ENCODE results near the gene RELL1.

Gene RELL1

DNA sequence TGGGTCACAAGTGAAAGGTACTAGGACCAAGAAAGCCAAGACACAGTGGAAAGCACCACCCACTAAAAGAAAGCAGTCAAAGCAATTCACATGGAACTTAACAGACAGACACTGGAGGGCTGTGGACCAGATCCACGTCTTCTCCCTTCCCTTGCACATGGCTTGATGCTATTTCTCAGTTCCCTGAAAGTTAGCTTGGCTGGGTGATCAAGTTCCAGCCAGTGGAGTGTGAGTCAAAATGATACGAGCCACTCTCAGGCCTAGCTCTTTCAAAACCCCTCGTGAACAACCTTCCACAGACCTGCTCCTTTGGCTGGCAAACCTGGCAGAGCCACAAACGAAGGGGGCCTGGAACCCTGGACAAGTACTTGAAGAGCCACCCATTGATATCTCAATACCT lies 52.0 kb downstream of the RELL1 start:
- DNase-seq: no peak

- DNase-seq: no peak
Observed at GRCh38 chr4:37632836-37633235, 53.3 kb downstream of the RELL1 start.

DNA sequence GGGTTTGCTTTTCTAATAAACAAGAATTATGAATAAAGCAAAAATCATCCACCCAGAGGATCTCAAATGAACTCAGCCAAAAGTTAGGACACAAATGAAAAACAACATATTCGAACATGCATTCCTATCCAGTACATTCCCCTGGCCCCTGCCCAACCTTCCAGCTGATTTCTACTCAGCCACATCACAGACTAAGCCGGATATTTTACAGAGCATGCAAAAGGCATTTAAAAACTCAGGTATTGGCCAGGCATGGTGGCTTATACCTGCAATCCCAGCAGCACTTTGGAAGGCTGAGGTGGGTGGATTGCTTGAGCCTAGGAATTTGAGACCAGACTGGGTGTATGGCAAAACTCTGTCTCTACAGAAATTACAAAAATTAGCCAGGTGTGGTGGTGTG lies 54.6 kb downstream of the RELL1 start:
- no peak for DNase-seq

- DNase-seq: no peak
Observed at GRCh38 chr4:37629713-37630112, 56.5 kb downstream of the RELL1 start.

DNA sequence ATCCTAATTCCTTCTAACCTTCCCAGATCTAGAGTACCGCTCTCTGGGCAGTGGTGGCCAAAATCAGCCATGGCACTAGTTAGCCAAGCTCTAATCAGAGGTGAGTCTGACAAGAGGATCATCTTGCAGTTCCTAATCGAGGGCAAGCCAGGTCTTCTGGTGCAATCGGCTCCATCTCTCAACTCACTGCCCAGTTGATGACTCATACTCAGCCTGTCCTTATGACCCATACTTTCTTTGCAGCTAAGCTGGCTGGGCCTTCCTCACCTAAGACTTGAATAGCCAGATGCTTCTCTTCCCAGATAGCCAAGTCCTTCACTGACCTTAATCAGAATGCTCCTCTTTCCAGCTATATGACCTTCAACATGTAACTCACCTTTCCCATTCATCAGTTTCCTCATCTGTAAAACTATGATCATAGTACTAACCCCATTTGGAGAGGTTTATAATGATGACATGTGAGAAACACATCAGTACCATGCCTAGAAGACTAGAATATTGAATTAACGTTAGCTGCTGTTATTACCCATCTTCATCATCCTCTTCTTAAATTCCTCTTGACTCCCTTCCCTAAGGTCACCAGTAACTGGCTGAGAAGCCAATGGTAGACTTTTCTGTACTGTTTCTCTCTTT lies 57.1 kb downstream of the RELL1 start:
- DNase-seq: no peak

- no peak for DNase-seq
Observed at GRCh38 chr4:37627263-37627662, 58.9 kb downstream of the RELL1 start.

GRCh38 chr4:37625499-37625898 lies 60.7 kb downstream of the RELL1 start:
- DNase-seq: no peak

DNA sequence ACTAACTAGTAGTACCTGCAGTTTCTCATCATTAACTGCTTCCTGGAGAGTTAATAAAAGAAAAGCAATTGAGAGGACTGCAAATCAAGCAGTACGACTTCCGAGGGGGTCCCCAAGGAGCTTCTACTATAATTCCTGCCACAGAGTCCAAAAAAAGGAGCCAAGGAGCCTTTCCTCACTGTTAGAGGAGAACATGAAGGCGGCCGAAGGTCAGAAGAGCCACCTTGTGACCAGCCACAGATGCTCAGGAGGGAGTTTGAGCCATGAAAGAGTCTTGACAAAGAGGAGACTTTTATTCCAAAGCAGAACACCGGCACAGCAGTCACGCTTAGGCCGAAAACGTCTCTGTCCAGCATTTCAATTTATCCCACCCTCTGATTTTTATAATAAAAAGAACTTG lies 62.2 kb downstream of the RELL1 start:
- DNase-seq: no peak

DNA sequence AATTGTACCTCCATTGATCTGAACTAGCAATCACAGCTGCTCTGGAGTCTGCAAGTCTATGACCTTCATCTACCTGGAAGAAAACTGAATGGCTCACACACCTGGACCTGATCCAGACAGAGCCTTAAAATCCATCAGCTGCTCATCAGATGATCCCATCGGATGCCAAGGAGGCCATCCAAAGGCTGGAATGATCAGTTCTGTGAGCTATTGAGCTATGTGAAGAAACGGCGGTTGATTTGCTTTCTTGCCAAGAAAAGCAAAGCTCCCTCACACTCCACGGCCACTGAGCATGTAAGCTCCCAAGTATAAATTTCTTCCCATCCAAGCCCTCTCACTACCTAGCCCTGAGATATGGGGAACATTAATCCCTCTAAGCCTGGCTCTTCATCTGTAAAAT lies 63.1 kb downstream of the RELL1 start:
- no peak for DNase-seq

- DNase-seq: no peak
Observed at GRCh38 chr4:37620176-37620575, 66.0 kb downstream of the RELL1 start.

DNA sequence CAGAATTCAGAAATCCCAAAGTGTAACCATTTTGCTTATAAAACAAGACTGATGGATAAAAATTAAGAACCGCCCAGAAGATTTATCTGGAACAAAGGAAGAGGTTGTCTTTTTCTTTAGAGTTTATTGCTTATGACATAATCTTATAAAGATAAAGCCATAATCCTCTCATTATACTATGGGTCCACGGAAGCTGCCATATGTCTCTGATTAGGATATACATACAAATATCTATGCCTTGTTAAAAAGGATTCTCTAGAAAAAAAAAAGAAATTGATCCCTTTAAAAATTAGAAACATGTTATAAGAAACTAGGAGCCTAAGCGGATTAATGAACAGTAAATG lies 70.5 kb downstream of the RELL1 start:
- DNase-seq: no peak

- no peak for DNase-seq
Observed at GRCh38 chr4:37615059-37615719, 71.0 kb downstream of the RELL1 start.

DNA sequence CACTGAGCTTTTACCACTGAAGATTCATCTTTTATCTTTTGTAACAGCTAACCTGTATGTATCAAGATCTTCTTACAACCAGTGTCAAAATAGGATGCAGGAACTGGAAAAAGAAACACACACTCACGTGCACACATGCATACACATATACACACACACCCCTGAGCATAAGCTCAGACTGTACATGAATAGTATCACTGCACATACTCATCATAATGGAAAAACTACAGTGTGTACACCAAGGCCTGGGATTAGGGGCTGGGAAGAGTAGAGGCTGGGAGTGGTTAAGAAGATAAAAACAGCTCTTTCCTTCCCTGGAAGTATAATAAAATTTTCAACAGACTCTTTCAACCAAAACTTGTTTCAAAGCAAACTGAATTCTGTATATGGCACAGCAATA lies 73.4 kb downstream of the RELL1 start:
- DNase-seq: no peak

DNA sequence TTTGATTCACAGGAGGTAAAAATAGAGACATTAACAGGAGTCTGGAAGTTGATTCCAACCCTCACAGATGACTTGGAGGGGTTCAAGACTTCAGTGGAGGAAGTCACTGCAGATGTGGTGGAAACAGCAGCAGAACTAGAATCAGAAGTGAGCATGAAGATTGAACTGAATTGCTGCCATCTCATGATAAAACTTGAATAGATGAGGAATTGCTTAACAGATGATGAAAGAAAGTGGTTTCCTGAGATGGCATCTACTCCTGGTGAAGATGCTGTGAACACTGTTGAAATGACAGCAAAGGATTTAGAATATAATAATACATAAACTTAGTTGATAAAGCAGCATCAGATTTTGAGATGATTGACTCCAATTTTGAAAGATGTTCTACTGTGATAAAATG lies 76.5 kb downstream of the RELL1 start:
- peak in 1 of 5 experiments; percentile 15 for DNase-seq

GRCh38 chr4:37607018-37607417 lies 79.2 kb downstream of the RELL1 start:
- DNase-seq: no peak

DNA sequence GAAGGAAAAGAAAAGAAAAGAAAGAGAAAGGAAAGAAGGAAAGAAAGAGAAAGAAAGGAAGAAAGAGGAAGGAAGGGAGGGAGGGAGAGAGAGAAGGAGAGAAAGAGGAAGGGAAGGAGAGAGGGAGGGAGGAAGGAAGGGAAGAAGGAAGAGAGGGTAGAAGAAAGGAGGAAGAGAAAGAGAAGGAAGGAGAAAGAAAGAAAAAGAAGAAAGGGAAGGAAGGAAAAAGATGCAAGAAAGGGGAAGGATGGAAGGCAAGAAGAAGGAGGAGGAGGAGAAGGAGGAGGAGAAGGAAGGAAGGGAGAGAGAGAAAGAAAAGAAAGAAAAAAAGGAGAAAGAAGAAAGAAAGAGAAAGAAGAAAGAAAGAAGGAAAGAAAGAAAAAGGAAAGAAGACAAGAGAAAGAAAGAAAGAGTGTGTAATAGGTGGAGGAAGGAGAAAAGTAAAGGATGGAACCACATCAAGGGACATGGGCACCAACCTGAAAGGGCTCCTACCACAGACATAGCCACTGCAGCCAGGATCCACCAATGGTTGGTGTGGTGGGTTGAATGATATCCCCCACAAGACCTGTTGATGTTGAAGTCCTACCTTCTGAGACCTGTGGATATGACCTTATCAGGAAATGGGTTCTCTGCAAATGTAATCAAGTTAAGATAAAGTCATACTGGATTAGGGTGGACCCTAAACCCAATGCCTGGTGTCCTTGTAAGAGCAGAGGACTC lies 80.2 kb downstream of the RELL1 start:
- DNase-seq: no peak

DNA sequence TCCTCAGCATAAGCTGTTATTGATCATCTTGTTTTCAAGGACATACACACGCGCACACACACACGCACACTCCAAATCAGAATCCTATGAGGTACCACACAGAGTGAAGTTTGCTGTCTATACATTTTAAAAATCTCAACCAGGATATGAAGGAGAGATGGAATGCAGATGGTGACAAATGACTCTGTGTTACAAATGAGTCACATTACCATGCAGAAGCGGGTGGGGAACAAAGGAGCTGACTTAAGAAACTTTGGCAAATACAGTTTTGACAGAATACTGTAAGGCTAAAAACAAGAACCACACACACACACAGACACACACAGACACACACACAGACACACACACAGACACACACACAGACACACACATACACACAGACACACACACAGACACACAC lies 81.7 kb downstream of the RELL1 start:
- DNase-seq: peak in 1 of 5 experiments; percentile 22

DNA sequence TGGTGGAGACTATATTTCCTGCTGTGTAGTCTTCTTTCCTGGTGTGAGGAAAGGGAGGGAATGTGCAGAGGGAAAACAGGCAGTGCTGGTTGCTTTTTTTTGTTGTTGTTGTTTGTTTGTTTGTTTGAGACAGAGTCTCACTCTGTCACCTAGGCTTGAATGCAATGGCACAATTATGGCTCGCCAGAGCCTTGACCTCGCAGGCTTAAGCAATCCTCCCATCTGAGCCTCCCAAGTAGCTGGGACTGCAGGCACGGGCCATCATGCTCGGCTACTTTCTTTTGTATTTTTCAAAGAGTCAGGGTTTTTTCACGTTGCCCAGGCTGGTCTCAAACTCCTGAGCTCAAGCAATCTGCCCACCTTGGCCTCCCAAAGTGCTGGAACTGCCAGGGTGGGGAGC lies 82.5 kb downstream of the RELL1 start:
- no peak for DNase-seq

DNA sequence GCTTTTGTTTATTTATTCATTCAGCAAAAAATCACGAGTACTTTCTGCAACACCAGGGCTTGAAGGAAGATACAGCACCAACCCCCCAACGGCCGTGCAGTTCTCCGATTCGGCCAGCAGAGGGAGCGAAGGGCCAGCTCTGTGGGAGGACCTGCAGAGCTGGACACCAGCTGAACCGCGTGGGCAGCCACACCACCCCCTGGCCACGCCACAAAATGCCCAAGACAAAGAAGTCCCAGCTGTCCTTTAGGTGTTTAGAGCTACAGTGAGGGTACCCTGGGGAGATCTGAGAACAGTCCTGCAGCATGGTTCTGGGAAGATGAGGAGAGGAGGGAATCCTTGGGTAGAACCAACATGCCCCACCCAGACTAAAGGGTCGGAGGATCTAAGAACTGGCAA lies 83.1 kb downstream of the RELL1 start:
- peak; percentile 35 to 64 (median 53) for DNase-seq

DNA sequence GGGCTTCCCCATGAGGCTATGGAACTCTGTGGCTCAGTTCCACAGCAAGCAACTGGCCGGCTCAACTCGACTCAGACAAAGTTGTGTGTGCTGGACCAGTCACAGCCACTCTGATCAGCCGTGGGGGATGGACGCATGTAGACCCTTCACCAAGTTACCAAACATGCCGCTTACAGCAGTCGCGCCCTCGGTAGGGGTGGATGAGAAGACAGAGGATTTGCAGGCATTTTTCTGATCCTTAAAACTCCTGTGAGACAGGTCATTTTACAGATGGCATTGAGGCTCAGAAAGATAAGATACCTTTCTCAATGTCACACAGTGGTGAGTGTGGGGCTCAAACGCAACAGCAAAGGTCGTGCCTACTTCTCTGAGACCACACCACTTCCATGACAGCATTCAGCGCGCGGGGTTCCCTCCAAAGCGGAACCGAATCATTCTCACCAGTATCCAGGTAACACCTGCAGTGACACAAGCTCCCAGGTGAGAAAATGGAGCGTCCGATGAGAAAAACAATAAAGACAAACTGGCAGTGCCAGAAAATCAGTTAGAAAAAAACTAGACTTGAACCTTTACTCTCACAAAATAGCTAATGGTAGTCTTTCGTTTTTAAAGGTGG lies 83.6 kb downstream of the RELL1 start:
- no peak for DNase-seq

GRCh38 chr4:37601531-37601930 lies 84.6 kb downstream of the RELL1 start:
- peak in 1 of 5 experiments; percentile 18 for DNase-seq

DNA sequence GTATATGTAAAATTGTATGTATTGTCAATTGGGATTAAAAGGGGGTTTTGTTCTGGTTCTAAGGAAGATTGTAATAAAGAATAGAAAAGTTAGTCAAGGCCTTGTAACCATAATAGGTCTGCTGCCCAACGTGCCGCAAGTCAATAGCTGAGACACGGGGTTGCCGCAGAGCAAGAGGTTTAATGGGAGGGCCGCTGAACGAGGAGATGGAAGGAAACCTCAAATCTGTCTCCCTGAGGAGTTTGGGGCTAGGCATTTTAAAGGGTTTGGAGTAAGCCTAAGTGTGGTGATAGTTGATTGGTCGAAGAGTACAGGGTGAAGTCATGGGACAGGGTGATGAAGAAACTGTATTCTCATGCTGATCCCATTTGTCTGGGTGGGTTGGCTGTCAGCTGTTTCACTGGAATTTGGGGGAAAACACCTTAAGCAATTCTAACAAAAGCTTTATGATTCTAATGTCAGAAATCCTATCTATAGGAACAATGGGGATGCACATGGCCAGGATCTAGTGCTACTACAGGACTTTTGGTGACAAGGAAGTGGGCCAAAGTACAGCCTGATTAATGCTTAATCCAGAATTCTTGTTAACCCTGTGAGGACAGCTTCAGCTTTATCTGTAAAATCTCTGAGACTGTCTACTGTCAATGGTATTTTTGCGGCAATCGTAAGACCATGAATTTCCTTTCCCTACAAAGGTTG lies 86.9 kb downstream of the RELL1 start:
- no peak for DNase-seq

- DNase-seq: no peak
Observed at GRCh38 chr4:37597034-37597433, 89.1 kb downstream of the RELL1 start.

Measured in T-helper 2 cell (primary cell).